ENCODE data around the gene CD177. TPM values are rescaled to one million over a fixed set of nuclear protein-coding genes. Genes with fewer than 3 reads are reported as not detected.

CD177 gene
- total RNA-seq, 1 experiment from 2014 or later, result 2.0 TPM

DNA sequence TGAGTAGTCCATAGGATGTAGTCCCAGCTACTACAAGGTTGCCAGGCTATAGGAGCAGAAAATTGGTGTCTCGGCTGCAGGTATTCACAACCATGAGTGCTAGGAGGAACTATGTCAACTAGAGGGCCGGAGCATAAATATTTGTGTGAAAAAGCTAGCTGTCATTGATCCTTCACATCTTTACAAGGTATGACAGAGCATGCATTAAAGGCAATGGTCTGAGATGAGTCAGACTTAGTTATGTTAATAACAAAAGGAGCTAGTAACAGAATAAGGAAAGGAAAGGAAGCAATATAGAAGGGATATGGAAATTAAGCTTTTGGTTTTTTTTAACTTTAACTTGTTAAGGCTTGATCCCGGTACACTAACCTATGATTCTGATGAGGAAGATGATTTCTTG lies 43.3 kb upstream of the CD177 start (continued):
- TF ChIP-seq IRF2 (CRISPR knock-in tag; IDR thresholded peaks at IDR 0.05; ENCODE audit: borderline replicate concordance, low read depth), result no peak
- TF ChIP-seq ATF6 (CRISPR knock-in tag; IDR thresholded peaks at IDR 0.05), result no peak
- TF ChIP-seq ZBTB43 (CRISPR knock-in tag; IDR thresholded peaks at IDR 0.05), result no peak
- TF ChIP-seq ZNF317 (CRISPR knock-in tag; IDR thresholded peaks at IDR 0.05; ENCODE audit: borderline replicate concordance, low read depth), result no peak
- TF ChIP-seq, protein P1, sequence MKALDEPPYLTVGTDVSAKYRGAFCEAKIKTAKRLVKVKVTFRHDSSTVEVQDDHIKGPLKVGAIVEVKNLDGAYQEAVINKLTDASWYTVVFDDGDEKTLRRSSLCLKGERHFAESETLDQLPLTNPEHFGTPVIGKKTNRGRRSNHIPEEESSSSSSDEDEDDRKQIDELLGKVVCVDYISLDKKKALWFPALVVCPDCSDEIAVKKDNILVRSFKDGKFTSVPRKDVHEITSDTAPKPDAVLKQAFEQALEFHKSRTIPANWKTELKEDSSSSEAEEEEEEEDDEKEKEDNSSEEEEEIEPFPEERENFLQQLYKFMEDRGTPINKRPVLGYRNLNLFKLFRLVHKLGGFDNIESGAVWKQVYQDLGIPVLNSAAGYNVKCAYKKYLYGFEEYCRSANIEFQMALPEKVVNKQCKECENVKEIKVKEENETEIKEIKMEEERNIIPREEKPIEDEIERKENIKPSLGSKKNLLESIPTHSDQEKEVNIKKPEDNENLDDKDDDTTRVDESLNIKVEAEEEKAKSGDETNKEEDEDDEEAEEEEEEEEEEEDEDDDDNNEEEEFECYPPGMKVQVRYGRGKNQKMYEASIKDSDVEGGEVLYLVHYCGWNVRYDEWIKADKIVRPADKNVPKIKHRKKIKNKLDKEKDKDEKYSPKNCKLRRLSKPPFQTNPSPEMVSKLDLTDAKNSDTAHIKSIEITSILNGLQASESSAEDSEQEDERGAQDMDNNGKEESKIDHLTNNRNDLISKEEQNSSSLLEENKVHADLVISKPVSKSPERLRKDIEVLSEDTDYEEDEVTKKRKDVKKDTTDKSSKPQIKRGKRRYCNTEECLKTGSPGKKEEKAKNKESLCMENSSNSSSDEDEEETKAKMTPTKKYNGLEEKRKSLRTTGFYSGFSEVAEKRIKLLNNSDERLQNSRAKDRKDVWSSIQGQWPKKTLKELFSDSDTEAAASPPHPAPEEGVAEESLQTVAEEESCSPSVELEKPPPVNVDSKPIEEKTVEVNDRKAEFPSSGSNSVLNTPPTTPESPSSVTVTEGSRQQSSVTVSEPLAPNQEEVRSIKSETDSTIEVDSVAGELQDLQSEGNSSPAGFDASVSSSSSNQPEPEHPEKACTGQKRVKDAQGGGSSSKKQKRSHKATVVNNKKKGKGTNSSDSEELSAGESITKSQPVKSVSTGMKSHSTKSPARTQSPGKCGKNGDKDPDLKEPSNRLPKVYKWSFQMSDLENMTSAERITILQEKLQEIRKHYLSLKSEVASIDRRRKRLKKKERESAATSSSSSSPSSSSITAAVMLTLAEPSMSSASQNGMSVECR (CRISPR knock-in tag; IDR thresholded peaks at IDR 0.05; ENCODE audit: borderline replicate concordance), result no peak

DNA sequence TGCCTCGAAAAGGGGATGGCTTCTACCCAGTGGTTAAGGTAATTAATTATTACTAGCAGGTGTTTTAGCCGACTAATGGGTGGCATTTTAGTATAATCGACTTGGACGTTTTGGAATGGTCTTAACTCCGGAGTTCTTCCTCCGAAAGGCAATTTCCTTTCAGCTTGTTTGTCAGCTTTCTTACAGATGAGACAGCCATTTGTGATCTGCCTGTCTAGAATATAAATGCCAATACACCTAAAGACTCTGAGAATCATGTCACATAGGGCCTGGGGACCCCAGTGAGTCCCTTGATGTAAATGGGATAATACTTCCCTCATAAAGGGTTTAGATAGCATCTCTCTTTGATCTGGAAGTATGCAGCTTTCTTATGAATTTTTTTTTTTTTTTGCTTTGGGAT lies 42.2 kb upstream of the CD177 start:
- DNase-seq (ENCODE audit: low spot score) (no peak), ATAC-seq (no peak)
- Mint-ChIP-seq H3K4me1 (peaks cover 10% of the 10 kb centered on the region), H3K36me3 (no peaks in the 10 kb centered on the region; the same call in 1 of the 2 replicates), H3K27me3 (ENCODE audit: low read depth) (peaks cover 5% of the 10 kb centered on the region), H3K9me3 (peaks cover 50% of the 10 kb centered on the region), H3K27ac (no peak overlapping the region), H3K4me3 (no peak overlapping the region)
- ChIA-PET CTCF (interaction anchor here (1.6 to 1.7 kb wide), 2 partner anchors 22 to 122 kb away, joined by 5 read pairs; no protein-coding TSS in a partner anchor), POLR2A (interaction anchor here (0.5 kb wide), 1 partner anchor 222 kb away, joined by 3 read pairs; the partner anchor contains the start of gene ZNF575)
- TF ChIP-seq E2F1 (CRISPR knock-in tag; IDR thresholded peaks at IDR 0.05) (no peak), NR2C2 (CRISPR knock-in tag; IDR thresholded peaks at IDR 0.05) (no peak), ATF3 (CRISPR knock-in tag; conservative IDR thresholded peaks at IDR 0.05) (no peak), ATF1 (CRISPR knock-in tag; IDR thresholded peaks at IDR 0.05) (no peak), PRRX2 (CRISPR knock-in tag; IDR thresholded peaks at IDR 0.05) (no peak), TP53 (CRISPR knock-in tag; IDR thresholded peaks at IDR 0.05) (no peak), ZBTB21 (CRISPR knock-in tag; IDR thresholded peaks at IDR 0.05; ENCODE audit: borderline replicate concordance) (no peak), ZNF512 (CRISPR knock-in tag; IDR thresholded peaks at IDR 0.05; ENCODE audit: borderline replicate concordance) (no peak), NFE2L1 (CRISPR knock-in tag; IDR thresholded peaks at IDR 0.05) (no peak), NFATC4 (CRISPR knock-in tag; IDR thresholded peaks at IDR 0.05) (no peak), SMAD4 (CRISPR knock-in tag; IDR thresholded peaks at IDR 0.05) (no peak), USF1 (CRISPR knock-in tag; IDR thresholded peaks at IDR 0.05) (no peak), ELF4 (CRISPR knock-in tag; IDR thresholded peaks at IDR 0.05; ENCODE audit: low read depth) (no peak), NR1H2 (CRISPR knock-in tag; IDR thresholded peaks at IDR 0.05) (no peak), ZNF138 (CRISPR knock-in tag; conservative IDR thresholded peaks at IDR 0.05) (no peak), ZNF416 (CRISPR knock-in tag; IDR thresholded peaks at IDR 0.05) (no peak), ZNF281 (CRISPR knock-in tag; IDR thresholded peaks at IDR 0.05) (no peak)
